ENCODE results near the gene EPC2.
A peak's percentile ranks its signal among the peaks of the same experiment; 100 is the strongest.

The EPC2 gene

DNA sequence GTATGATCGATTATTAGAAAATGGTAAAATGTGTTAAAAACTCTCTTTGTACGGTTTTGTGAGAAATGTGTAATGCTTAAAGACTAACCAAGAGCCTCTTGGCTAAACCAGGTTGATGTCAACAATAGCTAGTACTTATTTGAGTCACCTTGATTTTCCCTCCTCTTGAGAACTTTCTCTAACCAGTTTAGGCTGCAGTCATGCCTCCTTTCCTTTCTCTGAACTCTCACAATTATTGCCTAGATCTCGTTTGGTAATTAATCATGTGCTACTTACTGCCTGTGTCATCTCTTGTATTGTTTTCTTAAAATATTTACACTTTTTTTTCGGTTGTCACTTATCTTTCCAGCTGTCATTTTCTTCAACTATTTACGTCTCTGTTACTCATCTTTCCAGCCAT is 1.1 kb upstream of the EPC2 start:
- no peak for TF ChIP-seq CTCF (IDR thresholded peaks at IDR 0.05)

DNA sequence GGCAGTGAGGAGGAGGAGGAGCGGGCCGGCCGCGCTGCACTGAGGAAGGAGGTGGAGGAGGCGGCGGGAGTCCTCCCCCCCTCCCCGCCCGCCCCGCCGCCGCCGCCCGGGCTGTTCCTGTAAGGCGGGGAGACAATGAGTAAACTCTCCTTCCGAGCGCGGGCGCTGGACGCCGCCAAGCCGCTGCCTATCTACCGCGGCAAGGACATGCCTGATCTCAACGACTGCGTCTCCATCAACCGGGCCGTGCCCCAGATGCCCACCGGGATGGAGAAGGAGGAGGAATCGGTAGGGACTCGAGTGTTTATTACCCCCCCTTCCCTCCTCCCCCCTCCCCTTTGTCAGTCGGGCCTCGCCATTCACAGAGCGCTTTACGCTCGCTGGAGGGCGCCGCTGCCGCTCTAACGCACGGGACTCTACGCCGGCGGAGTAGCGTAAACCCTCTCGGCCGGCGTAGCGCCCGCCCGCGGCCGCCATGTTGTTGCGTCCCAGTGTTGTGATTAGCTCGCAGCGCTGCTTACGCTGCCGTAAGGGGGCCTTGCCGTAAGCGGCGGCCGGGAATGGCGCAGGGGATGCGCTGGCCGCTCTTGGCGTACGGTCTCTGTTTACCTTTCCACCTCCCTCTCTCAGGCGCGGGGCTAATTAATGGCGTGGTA is 460 bp downstream of the EPC2 start:
- TF ChIP-seq CTCF (IDR thresholded peaks at IDR 0.05): peak; percentile 49

- TF ChIP-seq CTCF (IDR thresholded peaks at IDR 0.05): no peak
Observed at GRCh38 chr2:148645539-148646230, 1.1 kb downstream of the EPC2 start.

DNA sequence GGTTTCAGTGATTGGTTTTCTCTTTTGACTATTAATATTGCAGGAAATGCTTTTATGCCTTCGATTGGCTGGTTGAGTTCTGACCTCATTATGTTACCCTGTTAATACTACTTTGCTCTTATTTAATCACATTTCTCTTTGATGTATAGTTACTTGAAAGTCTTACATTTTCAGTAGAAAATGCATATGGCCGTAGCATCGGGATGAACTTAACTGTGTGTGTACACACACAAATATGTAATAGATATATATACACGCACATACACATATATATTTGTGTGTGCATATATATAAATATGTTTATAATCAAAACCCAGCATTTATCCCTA is 1.6 kb downstream of the EPC2 start:
- TF ChIP-seq CTCF (IDR thresholded peaks at IDR 0.05): no peak

- no peak for TF ChIP-seq CTCF (IDR thresholded peaks at IDR 0.05)
Observed at GRCh38 chr2:148649936-148650335, 5.4 kb downstream of the EPC2 start.

DNA sequence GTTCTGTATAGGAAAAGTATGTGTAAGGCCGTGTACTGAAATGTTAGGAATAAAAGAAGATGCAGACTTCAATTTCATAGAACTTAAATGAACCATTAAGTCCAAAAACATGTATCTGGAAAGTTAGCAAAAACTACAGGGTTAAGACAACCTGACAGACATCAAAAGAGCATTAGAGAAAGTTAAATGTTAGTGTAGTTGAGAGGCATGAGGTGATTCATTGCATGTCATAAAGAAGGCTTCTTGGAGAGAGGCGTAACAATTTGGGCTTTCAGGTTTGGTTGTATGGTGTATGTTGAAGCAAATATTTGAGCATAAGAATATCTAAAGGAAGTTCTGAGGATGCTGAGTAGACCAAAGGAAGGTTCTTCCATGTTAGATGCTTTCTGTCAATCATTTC is 6.3 kb downstream of the EPC2 start:
- no peak for TF ChIP-seq CTCF (IDR thresholded peaks at IDR 0.05)

DNA sequence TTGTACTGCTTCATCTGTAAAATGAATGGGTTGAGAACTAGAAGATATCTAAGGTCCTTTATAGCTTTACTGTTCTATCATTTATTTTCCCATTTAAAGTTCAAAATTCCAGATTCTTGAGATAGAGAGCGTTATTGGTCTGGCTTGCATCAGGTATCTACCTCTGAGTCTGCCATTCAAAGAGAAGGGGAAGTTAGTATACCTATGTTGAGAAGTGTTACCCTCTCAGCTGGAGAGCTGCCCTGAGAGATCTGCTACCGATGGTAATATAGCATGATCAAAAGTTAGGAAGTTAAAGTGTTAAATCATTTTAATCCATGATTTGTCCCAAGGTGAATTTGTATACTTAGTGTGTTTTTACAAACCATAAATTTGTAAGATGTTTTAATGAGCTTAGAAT is 7.4 kb downstream of the EPC2 start:
- no peak for TF ChIP-seq CTCF (IDR thresholded peaks at IDR 0.05)

All from LNCAP (cell line).